Measurements from ENCODE around the gene THSD4.

Gene THSD4

GRCh38 chr15:71810256-71811035 lies 695.2 kb downstream of the THSD4 start, which contains the start of gene NR2E3:
NR2E3 (plus strand) TSS chr15:71810554; CDS start chr15:71810744, 190 bp downstream.
- DNase-seq (ENCODE audit: low spot score), result no peak

GRCh38 chr15:71811036-71811736 lies 695.9 kb downstream of the THSD4 start:
- no peak for DNase-seq (ENCODE audit: low spot score)

- DNase-seq (ENCODE audit: low spot score), result no peak
These were observed 696.8 kb downstream of the THSD4 start for GRCh38 chr15:71811752-71812735.

GRCh38 chr15:71812966-71813722 lies 697.9 kb downstream of the THSD4 start:
- DNase-seq (ENCODE audit: low spot score), result no peak

GRCh38 chr15:71813723-71814470 lies 698.6 kb downstream of the THSD4 start:
- DNase-seq (ENCODE audit: low spot score), result no peak

- DNase-seq (ENCODE audit: low spot score), result no peak
These were observed 700.0 kb downstream of the THSD4 start for GRCh38 chr15:71815301-71815700.

- no peak for DNase-seq (ENCODE audit: low spot score)
These were observed 702.1 kb downstream of the THSD4 start for GRCh38 chr15:71817351-71817750.

GRCh38 chr15:71820127-71820526 lies 704.9 kb downstream of the THSD4 start:
- DNase-seq (ENCODE audit: low spot score), result no peak

- DNase-seq (ENCODE audit: low spot score), result no peak
These were observed 706.4 kb downstream of the THSD4 start for GRCh38 chr15:71821547-71822129.

GRCh38 chr15:71822890-71823630 lies 707.8 kb downstream of the THSD4 start:
- no peak for DNase-seq (ENCODE audit: low spot score)

GRCh38 chr15:71823801-71824200 lies 708.5 kb downstream of the THSD4 start:
- DNase-seq (ENCODE audit: low spot score), result no peak

- no peak for DNase-seq (ENCODE audit: low spot score)
These were observed 709.9 kb downstream of the THSD4 start for GRCh38 chr15:71825021-71825730.

- DNase-seq (ENCODE audit: low spot score), result no peak
These were observed 710.9 kb downstream of the THSD4 start for GRCh38 chr15:71826196-71826595.

- DNase-seq (ENCODE audit: low spot score), result no peak
These were observed 715.7 kb downstream of the THSD4 start for GRCh38 chr15:71830981-71831380.

All from LoVo (cell line).